Activated CD8-positive, alpha-beta memory T cell treated with anti-CD3 and anti-CD28 coated beads, Interleukin-2, amount 50 U/mL, for 48 hours (primary cell): ENCODE measurements around the gene CASK.
A peak's percentile ranks its signal among the peaks of the same experiment; 100 is the strongest.

Experiments
- DNase-seq: peaks from one replicate; pipeline ENCODE4 v3.0.0-alpha.2; 2020

The CASK gene

GRCh38 chrX:41923211-41923977 lies at the start of gene CASK:
TSS of gene CASK (minus strand) at chrX:41923554. CDS start at chrX:41922988, 566 bp downstream.
- DNase-seq, result peak; percentile 89

- DNase-seq, result no peak
Measured at GRCh38 chrX:41971346-41971745, 48.0 kb upstream of the CASK start.

GRCh38 chrX:41970419-41970818 lies 47.1 kb upstream of the CASK start:
- DNase-seq, result no peak

GRCh38 chrX:41963348-41963747 lies 40.0 kb upstream of the CASK start:
- no peak for DNase-seq

- no peak for DNase-seq
Measured at GRCh38 chrX:41960142-41960541, 36.8 kb upstream of the CASK start.

- DNase-seq, result no peak
Measured at GRCh38 chrX:41958861-41959260, 35.5 kb upstream of the CASK start.

GRCh38 chrX:41956027-41956426 lies 32.7 kb upstream of the CASK start:
- no peak for DNase-seq

GRCh38 chrX:41952102-41952501 lies 28.7 kb upstream of the CASK start:
- DNase-seq, result no peak

- no peak for DNase-seq
Measured at GRCh38 chrX:41946989-41947612, 23.7 kb upstream of the CASK start.

- DNase-seq, result no peak
Measured at GRCh38 chrX:41946235-41946634, 22.9 kb upstream of the CASK start.

- no peak for DNase-seq
Measured at GRCh38 chrX:41935832-41936231, 12.5 kb upstream of the CASK start.

- DNase-seq, result no peak
Measured at GRCh38 chrX:41933546-41933945, 10.2 kb upstream of the CASK start.

GRCh38 chrX:41932885-41933284 lies 9.5 kb upstream of the CASK start:
- DNase-seq, result no peak

- no peak for DNase-seq
Measured at GRCh38 chrX:41931591-41931990, 8.2 kb upstream of the CASK start.

- DNase-seq, result no peak
Measured at GRCh38 chrX:41923978-41924683, 777 bp upstream of the CASK start.

GRCh38 chrX:41922431-41923151 lies 763 bp downstream of the CASK start:
- no peak for DNase-seq

GRCh38 chrX:41921492-41922430 lies 1.6 kb downstream of the CASK start:
- DNase-seq, result no peak

GRCh38 chrX:41919870-41920269 lies 3.5 kb downstream of the CASK start:
- no peak for DNase-seq

GRCh38 chrX:41917517-41917916 lies 5.8 kb downstream of the CASK start:
- DNase-seq, result no peak

- DNase-seq, result no peak
Measured at GRCh38 chrX:41913476-41913875, 9.9 kb downstream of the CASK start.

- DNase-seq, result no peak
Measured at GRCh38 chrX:41912923-41913322, 10.4 kb downstream of the CASK start.

GRCh38 chrX:41909068-41909467 lies 14.3 kb downstream of the CASK start:
- no peak for DNase-seq
